PC-9 (cell line): ENCODE results near the gene TRMT2A. TPM values are rescaled to one million over a fixed set of nuclear protein-coding genes. Genes with fewer than 3 reads are reported as not detected.
"Not testable (repeated sequence)": the region's sequence is repeated elsewhere in the genome, so short reads cannot be mapped to it uniquely, and the experiment has no call there.

Experiments
- BruUV-seq: library from RNA; stranded (reverse); fragments of 400-500 nt; replicated peaks from 2 replicates; lab custom pipeline; 2021; lab: Mats Ljungman, UMichigan
- CTCF ChIA-PET: fragments of 300-600 bp; sonication (Branson Sonifier 250); formaldehyde crosslinking; loops from one replicate; lab custom pipeline; 2022; ENCODE audit warnings: antibody characterized with exemption; lab: Charles Lee
- POLR2A ChIA-PET: fragments of 300-600 bp; sonication (Branson Sonifier 250); formaldehyde crosslinking; loops from one replicate; lab custom pipeline; 2022; ENCODE audit warnings: antibody characterized with exemption; ENCODE audit not compliant: unreplicated experiment; lab: Charles Lee
- DNase-seq, 2 experiments: peaks; one replicate each; pipeline versions ENCODE4 v3.0.0 to v3.0.0-alpha.2; 2015 to 2022; ENCODE audit warnings: mixed read lengths in 1 of 2
- H2AFZ ChIP-seq: fragments of 200-600 bp; sonication (generic); 2 replicates; pipeline ENCODE4 v1.8.1; 2017; ENCODE audit warnings: antibody characterized with exemption
- H3F3A ChIP-seq: fragments of 200-600 bp; sonication (generic); 2 replicates; pipeline ENCODE4 v1.8.1; 2017; ENCODE audit warnings: antibody characterized with exemption, mild to moderate bottlenecking, low read depth; ENCODE audit not compliant: insufficient read depth
- H3K27ac ChIP-seq: fragments of 200-600 bp; sonication (generic); 2 replicates; pipeline ENCODE4 v1.6.1; 2016; ENCODE audit warnings: mixed run types
- H3K27me3 ChIP-seq: fragments of 200-600 bp; sonication (generic); 2 replicates; pipeline ENCODE4 v1.6.1; 2016; ENCODE audit warnings: low read depth, mixed run types; ENCODE audit not compliant: insufficient read depth
- H3K36me3 ChIP-seq: fragments of 200-600 bp; sonication (generic); 2 replicates; pipeline ENCODE4 v1.6.1; 2016; ENCODE audit warnings: low read depth, mixed run types
- H3K4me1 ChIP-seq: fragments of 200-600 bp; sonication (generic); replicated peaks from 2 replicates; pipeline ENCODE4 v1.6.1; 2016; ENCODE audit warnings: mixed run types; ENCODE audit not compliant: insufficient read depth
- H3K4me2 ChIP-seq: fragments of 200-600 bp; sonication (generic); 2 replicates; pipeline ENCODE4 v1.6.1; 2017; ENCODE audit warnings: mixed run types
- H3K4me3 ChIP-seq: fragments of 200-600 bp; sonication (generic); 2 replicates; pipeline ENCODE4 v1.6.1; 2016; ENCODE audit warnings: mixed run types
- H3K79me2 ChIP-seq: fragments of 200-600 bp; sonication (generic); 2 replicates; pipeline ENCODE4 v1.6.1; 2017; ENCODE audit warnings: low read depth, mixed run types
- H3K9me2 ChIP-seq: fragments of 200-600 bp; sonication (generic); 2 replicates; pipeline ENCODE4 v1.8.1; 2017; ENCODE audit warnings: mild to moderate bottlenecking; ENCODE audit not compliant: insufficient read depth
- H3K9me3 ChIP-seq: fragments of 200-600 bp; sonication (generic); 2 replicates; pipeline ENCODE4 v1.8.1; 2016; ENCODE audit warnings: low read depth; ENCODE audit not compliant: insufficient read depth
- H4K20me1 ChIP-seq: fragments of 200-600 bp; sonication (generic); 2 replicates; pipeline ENCODE4 v1.8.1; 2017; ENCODE audit not compliant: insufficient read depth
- EZH2 ChIP-seq: fragments of 200-600 bp; sonication (generic); IDR thresholded peaks from 2 replicates; pipeline ENCODE4 v1.8.0; 2017; ENCODE audit warnings: antibody characterized with exemption, low read depth
- intact Hi-C: fragments of 100-400 bp; cut with micrococcal nuclease; formaldehyde crosslinking; loops from one replicate; pipeline ENCODE4 v1.10.0; 2022; ENCODE audit not compliant: unreplicated experiment
- total RNA-seq: library from RNA; stranded (reverse); gene quantifications from 2 replicates; pipeline ENCODE4 v1.2.3, GENCODE V29; 2021
- TF ChIP-seq, protein P1 (sequence below): fragments of 200-600 bp; sonication (generic); conservative IDR thresholded peaks from 2 replicates; pipeline ENCODE4 v1.6.1; 2017; ENCODE audit warnings: mixed run types, antibody characterized with exemption, mild to moderate bottlenecking, moderate library complexity

Gene TRMT2A
- total RNA-seq, 1 experiment from 2014 or later: 31.5 TPM

- no TSS peak for BruUV-seq
- H3K9me3 ChIP-seq: no peaks in the 10 kb centered on the region
- H3K79me2 ChIP-seq: no peaks in the 10 kb centered on the region
- H4K20me1 ChIP-seq: no peaks in the 10 kb centered on the region
- CTCF ChIA-PET: no interaction called here
- H3K27ac ChIP-seq: no peak overlapping the region
- no peak for DNase-seq
- no peak for TF ChIP-seq EZH2
- TF ChIP-seq, protein P1, sequence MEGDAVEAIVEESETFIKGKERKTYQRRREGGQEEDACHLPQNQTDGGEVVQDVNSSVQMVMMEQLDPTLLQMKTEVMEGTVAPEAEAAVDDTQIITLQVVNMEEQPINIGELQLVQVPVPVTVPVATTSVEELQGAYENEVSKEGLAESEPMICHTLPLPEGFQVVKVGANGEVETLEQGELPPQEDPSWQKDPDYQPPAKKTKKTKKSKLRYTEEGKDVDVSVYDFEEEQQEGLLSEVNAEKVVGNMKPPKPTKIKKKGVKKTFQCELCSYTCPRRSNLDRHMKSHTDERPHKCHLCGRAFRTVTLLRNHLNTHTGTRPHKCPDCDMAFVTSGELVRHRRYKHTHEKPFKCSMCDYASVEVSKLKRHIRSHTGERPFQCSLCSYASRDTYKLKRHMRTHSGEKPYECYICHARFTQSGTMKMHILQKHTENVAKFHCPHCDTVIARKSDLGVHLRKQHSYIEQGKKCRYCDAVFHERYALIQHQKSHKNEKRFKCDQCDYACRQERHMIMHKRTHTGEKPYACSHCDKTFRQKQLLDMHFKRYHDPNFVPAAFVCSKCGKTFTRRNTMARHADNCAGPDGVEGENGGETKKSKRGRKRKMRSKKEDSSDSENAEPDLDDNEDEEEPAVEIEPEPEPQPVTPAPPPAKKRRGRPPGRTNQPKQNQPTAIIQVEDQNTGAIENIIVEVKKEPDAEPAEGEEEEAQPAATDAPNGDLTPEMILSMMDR: no peak
- H3K36me3 ChIP-seq: no peaks in the 10 kb centered on the region
- no peak overlapping the region for H3K4me3 ChIP-seq
- POLR2A ChIA-PET: no interaction called here
- H2AFZ ChIP-seq: no peak overlapping the region
- H3F3A ChIP-seq: no peaks in the 10 kb centered on the region
- H3K4me1 ChIP-seq: no peaks in the 10 kb centered on the region
- H3K4me2 ChIP-seq: no peak overlapping the region
- peaks cover 13% of the 10 kb centered on the region; the same call in 1 of the 2 replicates for H3K27me3 ChIP-seq
- intact Hi-C loops: no loop called here
- no peaks in the 10 kb centered on the region for H3K9me2 ChIP-seq
These were observed 48.4 kb upstream of the TRMT2A start for GRCh38 chr22:20165421-20165820.

GRCh38 chr22:20164863-20165262 is 47.8 kb upstream of the TRMT2A start:
- no TSS peak for BruUV-seq
- no peaks in the 10 kb centered on the region for H3K79me2 ChIP-seq

GRCh38 chr22:20160041-20160440 is 43.0 kb upstream of the TRMT2A start:
- TF ChIP-seq, protein P1: no peak
- TF ChIP-seq EZH2: no peak
- no peak for DNase-seq
- no peaks in the 10 kb centered on the region for H3K9me3 ChIP-seq
- CTCF ChIA-PET: no interaction called here
- H3K9me2 ChIP-seq: no peaks in the 10 kb centered on the region
- H3K27me3 ChIP-seq: peaks cover 15% of the 10 kb centered on the region
- peaks cover 3% of the 10 kb centered on the region; the same call in 1 of the 2 replicates for H4K20me1 ChIP-seq
- H3K36me3 ChIP-seq: no peaks in the 10 kb centered on the region
- no peak overlapping the region for H2AFZ ChIP-seq
- H3F3A ChIP-seq: no peaks in the 10 kb centered on the region
- H3K4me3 ChIP-seq: no peak overlapping the region
- no peaks in the 10 kb centered on the region for H3K79me2 ChIP-seq
- no TSS peak for BruUV-seq
- no peaks in the 10 kb centered on the region for H3K4me1 ChIP-seq
- no peak overlapping the region for H3K4me2 ChIP-seq
- POLR2A ChIA-PET: interaction anchor here (0.6 kb wide), 1 partner anchor 47 kb away, joined by 11 read pairs; no protein-coding TSS in a partner anchor
- intact Hi-C loops: no loop called here
- no peak overlapping the region for H3K27ac ChIP-seq

More at GRCh38 chr22:20164863-20165262, 47.8 kb upstream of the TRMT2A start:
- Histone ChIP-seq H3K4me2 (no peak overlapping the region), H4K20me1 (no peaks in the 10 kb centered on the region), H3K27me3 (peaks cover 17% of the 10 kb centered on the region), H3K27ac (no peak overlapping the region), H3K4me1 (no peaks in the 10 kb centered on the region), H2AFZ (no peak overlapping the region), H3K4me3 (no peak overlapping the region), H3F3A (no peaks in the 10 kb centered on the region), H3K36me3 (no peaks in the 10 kb centered on the region), H3K9me2 (no peaks in the 10 kb centered on the region), H3K9me3 (no peaks in the 10 kb centered on the region)
- TF ChIP-seq EZH2: no peak
- TF ChIP-seq, protein P1: no peak
- CTCF ChIA-PET: no interaction called here
- POLR2A ChIA-PET: no interaction called here
- intact Hi-C loops: no loop called here
- no peak for DNase-seq

- BruUV-seq: not testable (repeated sequence)
- H3K27me3 ChIP-seq: peaks cover 15% of the 10 kb centered on the region
These were observed 42.5 kb upstream of the TRMT2A start for GRCh38 chr22:20159531-20159930.

More at GRCh38 chr22:20159531-20159930, 42.5 kb upstream of the TRMT2A start:
- H4K20me1 ChIP-seq, POLR2A ChIA-PET, H3K9me3 ChIP-seq, H3K4me3 ChIP-seq, H3K27ac ChIP-seq, H3K4me2 ChIP-seq, H3K9me2 ChIP-seq, H3K4me1 ChIP-seq, H3F3A ChIP-seq, H3K79me2 ChIP-seq, DNase-seq, H2AFZ ChIP-seq, H3K36me3 ChIP-seq: not testable (repeated sequence)
- intact Hi-C loops: loop anchor here (5.0 to 10.0 kb wide), 3 partner anchors 258 to 535 kb away; no protein-coding TSS in a partner anchor
- CTCF ChIA-PET: interaction anchor here (0.6 kb wide), 1 partner anchor 296 kb away, joined by 3 read pairs; no protein-coding TSS in a partner anchor
